ENCODE measurements around the gene JUNB. TPM values are rescaled to one million over a fixed set of nuclear protein-coding genes. Genes with fewer than 3 reads are reported as not detected.

The JUNB gene
- polyA plus RNA-seq, 2 of the 4 experiments (the other 2 are of a cell fraction), result 55.6 to 94.7 TPM

DNA sequence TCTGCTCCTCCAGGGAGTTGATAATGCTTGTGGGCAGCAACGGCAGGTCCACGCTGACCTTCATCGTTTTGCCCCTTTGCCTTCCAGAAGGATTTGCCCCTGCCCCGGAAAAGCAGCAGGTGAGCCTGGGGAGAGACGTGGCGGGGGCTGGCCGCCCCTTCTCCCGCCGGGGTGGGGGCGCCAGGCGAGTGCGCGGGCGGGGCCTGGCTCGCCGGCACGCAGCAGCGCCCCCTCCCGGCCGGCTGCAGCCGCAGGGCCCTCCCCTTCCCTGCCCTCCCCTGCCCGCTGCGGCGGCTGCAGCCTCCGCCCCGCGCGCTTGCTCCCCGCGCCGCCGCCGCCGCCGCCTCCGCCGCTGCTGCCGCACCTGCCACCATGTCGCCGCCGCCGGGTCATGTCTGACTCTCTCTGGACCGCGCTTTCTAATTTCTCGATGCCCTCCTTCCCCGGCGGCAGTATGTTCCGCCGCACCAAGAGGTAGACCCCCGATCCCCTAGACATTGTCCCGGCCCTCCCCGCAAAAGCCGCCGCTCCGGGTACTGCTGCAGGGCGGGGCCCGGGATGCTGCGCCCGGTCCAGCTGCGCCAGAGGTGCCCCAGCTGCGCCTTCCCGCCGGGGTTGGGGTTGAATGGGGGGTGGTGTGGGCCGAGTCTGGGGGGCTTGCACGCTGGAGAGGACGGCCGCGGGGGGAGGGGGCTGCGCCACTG, 47.0 kb downstream of the JUNB start, which contains the start of gene MAST1:
Gene MAST1, plus strand, starts transcription at position 334 of the 704 bp plus-strand sequence. Its CDS starts 58 bp downstream, at position 392.
- POLR2A ChIA-PET, result no interaction called here
- DNase-seq (ENCODE audit: low read depth in 1 of 2, low spot score in 1 of 2), result peak in 1 of 2 experiments; percentile 46
- peaks cover 10% of the 10 kb centered on the region; the same call in 1 of the 3 replicates for H3K4me1 ChIP-seq
- TF ChIP-seq EHF (CRISPR knock-in tag; IDR thresholded peaks at IDR 0.05), result no peak
- 0 out of 2 replicates have a peak, but pooled peaks have one; percentile 23 for TF ChIP-seq MAZ (IDR thresholded peaks at IDR 0.05; ENCODE audit: borderline replicate concordance, low read depth, low read length)
- no peak for TF ChIP-seq EHMT2 (IDR thresholded peaks at IDR 0.05; ENCODE audit: low read depth)
- peak; percentile 19; the same call in 1 of the 3 replicates for TF ChIP-seq SMC3 (IDR thresholded peaks at IDR 0.05)
- TF ChIP-seq, protein P1, sequence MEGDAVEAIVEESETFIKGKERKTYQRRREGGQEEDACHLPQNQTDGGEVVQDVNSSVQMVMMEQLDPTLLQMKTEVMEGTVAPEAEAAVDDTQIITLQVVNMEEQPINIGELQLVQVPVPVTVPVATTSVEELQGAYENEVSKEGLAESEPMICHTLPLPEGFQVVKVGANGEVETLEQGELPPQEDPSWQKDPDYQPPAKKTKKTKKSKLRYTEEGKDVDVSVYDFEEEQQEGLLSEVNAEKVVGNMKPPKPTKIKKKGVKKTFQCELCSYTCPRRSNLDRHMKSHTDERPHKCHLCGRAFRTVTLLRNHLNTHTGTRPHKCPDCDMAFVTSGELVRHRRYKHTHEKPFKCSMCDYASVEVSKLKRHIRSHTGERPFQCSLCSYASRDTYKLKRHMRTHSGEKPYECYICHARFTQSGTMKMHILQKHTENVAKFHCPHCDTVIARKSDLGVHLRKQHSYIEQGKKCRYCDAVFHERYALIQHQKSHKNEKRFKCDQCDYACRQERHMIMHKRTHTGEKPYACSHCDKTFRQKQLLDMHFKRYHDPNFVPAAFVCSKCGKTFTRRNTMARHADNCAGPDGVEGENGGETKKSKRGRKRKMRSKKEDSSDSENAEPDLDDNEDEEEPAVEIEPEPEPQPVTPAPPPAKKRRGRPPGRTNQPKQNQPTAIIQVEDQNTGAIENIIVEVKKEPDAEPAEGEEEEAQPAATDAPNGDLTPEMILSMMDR (IDR thresholded peaks at IDR 0.05), result peak; percentile 69
- peak within 1 kb of the TSS; percentile 71 to 87 for H3K27ac ChIP-seq
- peak within 1 kb of the TSS; percentile 78 for H3K4me3 ChIP-seq
- no peak for FAIRE-seq
- WGBS (ENCODE audit: missing lambda C conversion rate), result 0% methylated on average over 9 of the region's 69 CpGs
- no peaks in the 10 kb centered on the region for H3K9me3 ChIP-seq
- CTCF ChIA-PET, result interaction anchor here (0.6 to 2.9 kb wide), 9 partner anchors 9 to 153 kb away, joined by 3 to 27 read pairs (median 3); no protein-coding TSS in a partner anchor
- H3K4me2 ChIP-seq, result peak within 1 kb of the TSS; percentile 66
- peak; percentile 59 to 68 for ATAC-seq

GRCh38 chr19:12838886-12839756, 47.8 kb downstream of the JUNB start:
- peaks cover 9% of the 10 kb centered on the region; the same call in 1 of the 3 replicates for H3K4me1 ChIP-seq
- FAIRE-seq (no peak), DNase-seq (ENCODE audit: low read depth in 1 of 2, low spot score in 1 of 2) (no peak), ATAC-seq (no peak; a peak in 1 of 6 replicates)
- H3K27ac ChIP-seq, result peak overlapping the region; percentile 71 to 87
- H3K4me2 ChIP-seq, result peak overlapping the region; percentile 66
- peak overlapping the region; percentile 78 for H3K4me3 ChIP-seq
- TF ChIP-seq EHF (CRISPR knock-in tag; IDR thresholded peaks at IDR 0.05) (no peak), RCOR1 (IDR thresholded peaks at IDR 0.05; ENCODE audit: low read depth, low read length) (no peak), ZNF302 (CRISPR knock-in tag; IDR thresholded peaks at IDR 0.05) (no peak), HOXB13 (CRISPR knock-in tag; IDR thresholded peaks at IDR 0.05; ENCODE audit: low read depth) (no peak), RNF2 (IDR thresholded peaks at IDR 0.05; ENCODE audit: borderline replicate concordance, low read depth) (no peak), BHLHE40 (IDR thresholded peaks at IDR 0.05; ENCODE audit: low read depth, low read length) (no peak), E2F6 (IDR thresholded peaks at IDR 0.05; ENCODE audit: borderline replicate concordance, low read depth) (no peak), ZFP36 (IDR thresholded peaks at IDR 0.05; ENCODE audit: borderline replicate concordance, partially characterized antibody) (no peak), MYC (IDR thresholded peaks at IDR 0.05; ENCODE audit: borderline replicate concordance, low read length) (no peak), MAFK (IDR thresholded peaks at IDR 0.05; ENCODE audit: partially characterized antibody) (no peak), CBX8 (IDR thresholded peaks at IDR 0.05) (no peak), RAD21 (conservative IDR thresholded peaks at IDR 0.05 in 1 of 2, IDR thresholded peaks at IDR 0.05 in 1 of 2) (no peak), ZC3H11A (IDR thresholded peaks at IDR 0.05) (no peak), FOSB (CRISPR knock-in tag; IDR thresholded peaks at IDR 0.05) (no peak), EHMT2 (IDR thresholded peaks at IDR 0.05; ENCODE audit: low read depth) (no peak), SREBF2 (IDR thresholded peaks at IDR 0.05) (no peak)
- TF ChIP-seq, protein P2, sequence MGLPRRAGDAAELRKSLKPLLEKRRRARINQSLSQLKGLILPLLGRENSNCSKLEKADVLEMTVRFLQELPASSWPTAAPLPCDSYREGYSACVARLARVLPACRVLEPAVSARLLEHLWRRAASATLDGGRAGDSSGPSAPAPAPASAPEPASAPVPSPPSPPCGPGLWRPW (IDR thresholded peaks at IDR 0.05), result no peak
- TF ChIP-seq, protein P3, sequence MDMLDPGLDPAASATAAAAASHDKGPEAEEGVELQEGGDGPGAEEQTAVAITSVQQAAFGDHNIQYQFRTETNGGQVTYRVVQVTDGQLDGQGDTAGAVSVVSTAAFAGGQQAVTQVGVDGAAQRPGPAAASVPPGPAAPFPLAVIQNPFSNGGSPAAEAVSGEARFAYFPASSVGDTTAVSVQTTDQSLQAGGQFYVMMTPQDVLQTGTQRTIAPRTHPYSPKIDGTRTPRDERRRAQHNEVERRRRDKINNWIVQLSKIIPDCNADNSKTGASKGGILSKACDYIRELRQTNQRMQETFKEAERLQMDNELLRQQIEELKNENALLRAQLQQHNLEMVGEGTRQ (IDR thresholded peaks at IDR 0.05), result no peak
- TF ChIP-seq, protein P4, sequence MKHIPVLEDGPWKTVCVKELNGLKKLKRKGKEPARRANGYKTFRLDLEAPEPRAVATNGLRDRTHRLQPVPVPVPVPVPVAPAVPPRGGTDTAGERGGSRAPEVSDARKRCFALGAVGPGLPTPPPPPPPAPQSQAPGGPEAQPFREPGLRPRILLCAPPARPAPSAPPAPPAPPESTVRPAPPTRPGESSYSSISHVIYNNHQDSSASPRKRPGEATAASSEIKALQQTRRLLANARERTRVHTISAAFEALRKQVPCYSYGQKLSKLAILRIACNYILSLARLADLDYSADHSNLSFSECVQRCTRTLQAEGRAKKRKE (CRISPR knock-in tag; IDR thresholded peaks at IDR 0.05; ENCODE audit: low read depth), result no peak
- 54% methylated on average over 11 of the region's 21 CpGs for WGBS (ENCODE audit: missing lambda C conversion rate)
- POLR2A ChIA-PET, result no interaction called here
- no peaks in the 10 kb centered on the region for H3K9me3 ChIP-seq
- CTCF ChIA-PET, result interaction anchor here (0.6 to 2.9 kb wide), 7 partner anchors 8 to 153 kb away, joined by 3 to 27 read pairs (median 3); no protein-coding TSS in a partner anchor

Measured in A549 (cell line).